MM.1S (cell line): ENCODE data around the gene CA10.

Source experiments
- DNase-seq: peaks from one replicate; pipeline ENCODE4 v3.0.0-alpha.2; 2015
- H2AFZ ChIP-seq: fragments of 300-600 bp; sonication (generic); 2 replicates; pipeline ENCODE4 v1.6.0; 2016; ENCODE audit warnings: antibody characterized with exemption, low read length
- H3F3A ChIP-seq: fragments of 300-600 bp; sonication (generic); 2 replicates; pipeline ENCODE4 v1.6.1; 2016; ENCODE audit warnings: mild to moderate bottlenecking, antibody characterized with exemption, low read length, moderate library complexity, mixed read lengths; ENCODE audit not compliant: insufficient read depth
- H3K27ac ChIP-seq: fragments of 300-600 bp; sonication (generic); 2 replicates; pipeline ENCODE4 v1.5.1; 2016; ENCODE audit warnings: mild to moderate bottlenecking, low read length
- H3K27me3 ChIP-seq: fragments of 300-600 bp; sonication (generic); replicated peaks from 2 replicates; pipeline ENCODE4 v1.6.0; 2016; ENCODE audit warnings: low read length; ENCODE audit not compliant: insufficient read depth
- H3K36me3 ChIP-seq: fragments of 300-600 bp; sonication (generic); replicated peaks from 2 replicates; pipeline ENCODE4 v1.6.1; 2016; ENCODE audit warnings: mild to moderate bottlenecking, low read length, mixed read lengths; ENCODE audit not compliant: insufficient read depth
- H3K4me1 ChIP-seq: fragments of 300-600 bp; sonication (generic); 2 replicates; pipeline ENCODE4 v1.6.1; 2016; ENCODE audit warnings: low read length, mixed read lengths
- H3K4me2 ChIP-seq: fragments of 300-600 bp; sonication (generic); 2 replicates; pipeline ENCODE4 v1.6.0; 2016; ENCODE audit warnings: low read depth, low read length
- H3K4me3 ChIP-seq: fragments of 300-600 bp; sonication (generic); 2 replicates; pipeline ENCODE4 v1.5.1; 2016; ENCODE audit warnings: low read length, mixed read lengths
- H3K79me2 ChIP-seq: fragments of 300-600 bp; sonication (generic); 2 replicates; pipeline ENCODE4 v1.6.1; 2016; ENCODE audit warnings: mixed run types, low read length, mixed read lengths
- H3K9ac ChIP-seq: fragments of 300-600 bp; sonication (generic); 2 replicates; pipeline ENCODE4 v1.6.1; 2016; ENCODE audit warnings: low read length, mixed read lengths
- H3K9me2 ChIP-seq: fragments of 300-600 bp; sonication (generic); replicated peaks from 2 replicates; pipeline ENCODE4 v1.6.1; 2016; ENCODE audit warnings: mild to moderate bottlenecking, low read length, mixed read lengths; ENCODE audit not compliant: insufficient read depth
- H3K9me3 ChIP-seq: fragments of 300-600 bp; sonication (generic); replicated peaks from 2 replicates; pipeline ENCODE4 v1.6.1; 2016; ENCODE audit warnings: mild to moderate bottlenecking, low read length, mixed read lengths; ENCODE audit not compliant: insufficient read depth
- H4K20me1 ChIP-seq: fragments of 300-600 bp; sonication (generic); 2 replicates; pipeline ENCODE4 v1.6.1; 2016; ENCODE audit warnings: mild to moderate bottlenecking, low read length, moderate library complexity, mixed read lengths; ENCODE audit not compliant: insufficient read depth
- EZH2 ChIP-seq: fragments of 300-600 bp; sonication (generic); optimal IDR thresholded peaks from 2 replicates; pipeline ENCODE3; 2017; ENCODE audit warnings: low read depth, mild to moderate bottlenecking, antibody characterized with exemption, low read length, mixed read lengths
- EZH2phosphoT487 ChIP-seq: fragments of 300-600 bp; sonication (generic); IDR thresholded peaks from 2 replicates; pipeline ENCODE4 v1.6.1; 2018; ENCODE audit warnings: antibody characterized with exemption, low read length
- TF ChIP-seq, protein P1 (sequence below): fragments of 300-600 bp; sonication (generic); IDR thresholded peaks from 2 replicates; pipeline ENCODE4 v1.5.1; 2016; ENCODE audit warnings: antibody characterized with exemption, low read length, mixed read lengths

CA10 gene

GRCh38 chr17:52030052-52030451, 128.5 kb downstream of the CA10 start:
- no peak for DNase-seq
- Histone ChIP-seq H3K27me3 (no peaks in the 10 kb centered on the region), H2AFZ (no peak overlapping the region), H3F3A (no peaks in the 10 kb centered on the region), H3K4me2 (no peak overlapping the region), H3K9me2 (no peaks in the 10 kb centered on the region), H3K4me1 (no peaks in the 10 kb centered on the region), H3K9ac (no peak overlapping the region), H3K79me2 (no peaks in the 10 kb centered on the region), H3K36me3 (no peaks in the 10 kb centered on the region), H3K9me3 (no peaks in the 10 kb centered on the region), H4K20me1 (no peaks in the 10 kb centered on the region), H3K4me3 (no peak overlapping the region), H3K27ac (no peak overlapping the region)
- TF ChIP-seq EZH2 (no peak), EZH2phosphoT487 (no peak)
- TF ChIP-seq, protein P1, sequence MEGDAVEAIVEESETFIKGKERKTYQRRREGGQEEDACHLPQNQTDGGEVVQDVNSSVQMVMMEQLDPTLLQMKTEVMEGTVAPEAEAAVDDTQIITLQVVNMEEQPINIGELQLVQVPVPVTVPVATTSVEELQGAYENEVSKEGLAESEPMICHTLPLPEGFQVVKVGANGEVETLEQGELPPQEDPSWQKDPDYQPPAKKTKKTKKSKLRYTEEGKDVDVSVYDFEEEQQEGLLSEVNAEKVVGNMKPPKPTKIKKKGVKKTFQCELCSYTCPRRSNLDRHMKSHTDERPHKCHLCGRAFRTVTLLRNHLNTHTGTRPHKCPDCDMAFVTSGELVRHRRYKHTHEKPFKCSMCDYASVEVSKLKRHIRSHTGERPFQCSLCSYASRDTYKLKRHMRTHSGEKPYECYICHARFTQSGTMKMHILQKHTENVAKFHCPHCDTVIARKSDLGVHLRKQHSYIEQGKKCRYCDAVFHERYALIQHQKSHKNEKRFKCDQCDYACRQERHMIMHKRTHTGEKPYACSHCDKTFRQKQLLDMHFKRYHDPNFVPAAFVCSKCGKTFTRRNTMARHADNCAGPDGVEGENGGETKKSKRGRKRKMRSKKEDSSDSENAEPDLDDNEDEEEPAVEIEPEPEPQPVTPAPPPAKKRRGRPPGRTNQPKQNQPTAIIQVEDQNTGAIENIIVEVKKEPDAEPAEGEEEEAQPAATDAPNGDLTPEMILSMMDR, result no peak

GRCh38 chr17:52027620-52028295, 130.8 kb downstream of the CA10 start:
- Histone ChIP-seq H3K4me3 (no peak overlapping the region), H3K9me3 (no peaks in the 10 kb centered on the region), H3K27ac (no peak overlapping the region), H2AFZ (no peak overlapping the region), H3F3A (no peaks in the 10 kb centered on the region), H3K27me3 (no peaks in the 10 kb centered on the region), H3K4me1 (no peaks in the 10 kb centered on the region), H3K9ac (no peak overlapping the region), H4K20me1 (no peaks in the 10 kb centered on the region), H3K79me2 (no peaks in the 10 kb centered on the region), H3K9me2 (no peaks in the 10 kb centered on the region), H3K4me2 (no peak overlapping the region), H3K36me3 (no peaks in the 10 kb centered on the region)
- DNase-seq, result no peak
- no peak for TF ChIP-seq EZH2
- TF ChIP-seq, protein P1, result no peak
- no peak for TF ChIP-seq EZH2phosphoT487

- Histone ChIP-seq H3K79me2 (no peaks in the 10 kb centered on the region), H3K9me3 (no peaks in the 10 kb centered on the region), H3K9ac (no peak overlapping the region), H3K4me2 (no peak overlapping the region), H3K4me3 (no peak overlapping the region), H3F3A (no peaks in the 10 kb centered on the region), H2AFZ (no peak overlapping the region), H3K9me2 (no peaks in the 10 kb centered on the region), H3K36me3 (no peaks in the 10 kb centered on the region), H3K27ac (no peak overlapping the region), H4K20me1 (no peaks in the 10 kb centered on the region), H3K4me1 (no peaks in the 10 kb centered on the region), H3K27me3 (no peaks in the 10 kb centered on the region)
- no peak for DNase-seq
- TF ChIP-seq, protein P1, result no peak
- TF ChIP-seq EZH2phosphoT487, result no peak
- no peak for TF ChIP-seq EZH2
These were observed 131.4 kb downstream of the CA10 start for GRCh38 chr17:52027081-52027480.
